NCI-H1105 (cell line): ENCODE measurements around the gene ZBTB5.
"Not testable (repeated sequence)": the region's sequence is repeated elsewhere in the genome, so short reads cannot be mapped to it uniquely, and the experiment has no call there.

Source experiments
- DNase-seq: peaks from one replicate; lab custom pipeline; 2025; lab: John Stamatoyannopoulos, UW

The ZBTB5 gene

GRCh38 chr9:37447111-37447510, 18.1 kb downstream of the ZBTB5 start:
- DNase-seq, result no peak

GRCh38 chr9:37446401-37446800, 18.8 kb downstream of the ZBTB5 start:
- no peak for DNase-seq

- DNase-seq, result no peak
These were observed 19.4 kb downstream of the ZBTB5 start for GRCh38 chr9:37445832-37446231.

- DNase-seq, result no peak
These were observed 20.4 kb downstream of the ZBTB5 start for GRCh38 chr9:37444890-37445289.

- no peak for DNase-seq
These were observed 21.7 kb downstream of the ZBTB5 start for GRCh38 chr9:37443566-37443965.

GRCh38 chr9:37442556-37442955, 22.7 kb downstream of the ZBTB5 start:
- DNase-seq, result no peak

- no peak for DNase-seq
These were observed 23.4 kb downstream of the ZBTB5 start for GRCh38 chr9:37441776-37442370.

- DNase-seq, result no peak
These were observed 26.9 kb downstream of the ZBTB5 start for GRCh38 chr9:37438359-37438758.

GRCh38 chr9:37437621-37438020, 27.6 kb downstream of the ZBTB5 start:
- DNase-seq, result no peak

- DNase-seq, result no peak
These were observed 28.2 kb downstream of the ZBTB5 start for GRCh38 chr9:37437010-37437409.

- no peak for DNase-seq
These were observed 28.7 kb downstream of the ZBTB5 start for GRCh38 chr9:37436540-37436939.

- no peak for DNase-seq
These were observed 31.3 kb downstream of the ZBTB5 start for GRCh38 chr9:37433867-37434371.

GRCh38 chr9:37432020-37432419, 33.2 kb downstream of the ZBTB5 start:
- DNase-seq, result no peak

- no peak for DNase-seq
These were observed 34.2 kb downstream of the ZBTB5 start for GRCh38 chr9:37430841-37431597.

GRCh38 chr9:37429441-37430285, 35.6 kb downstream of the ZBTB5 start:
- DNase-seq, result no peak

GRCh38 chr9:37428345-37428744, 36.9 kb downstream of the ZBTB5 start:
- DNase-seq, result no peak

GRCh38 chr9:37426846-37427245, 38.4 kb downstream of the ZBTB5 start:
- no peak for DNase-seq

GRCh38 chr9:37426431-37426830, 38.8 kb downstream of the ZBTB5 start:
- not testable (repeated sequence) for DNase-seq

- DNase-seq, result no peak
These were observed 39.9 kb downstream of the ZBTB5 start for GRCh38 chr9:37425298-37425752.

- DNase-seq, result no peak
These were observed 40.5 kb downstream of the ZBTB5 start for GRCh38 chr9:37424686-37425297.

- no peak for DNase-seq
These were observed 41.0 kb downstream of the ZBTB5 start for GRCh38 chr9:37424204-37424685.

GRCh38 chr9:37423508-37423907, 41.7 kb downstream of the ZBTB5 start:
- DNase-seq, result no peak
